Activated CD8-positive, alpha-beta memory T cell treated with anti-CD3 and anti-CD28 coated beads for 24 hours (primary cell): ENCODE results near the gene PSMB3.
"Not testable (repeated sequence)": the region's sequence is repeated elsewhere in the genome, so short reads cannot be mapped to it uniquely, and the experiment has no call there.

Experiments used
- DNase-seq: peaks from one replicate; pipeline ENCODE4 v3.0.0-alpha.2; 2020

The PSMB3 gene

GRCh38 chr17:38716368-38717005 is 36.1 kb upstream of the PSMB3 start:
- no peak for DNase-seq

DNA sequence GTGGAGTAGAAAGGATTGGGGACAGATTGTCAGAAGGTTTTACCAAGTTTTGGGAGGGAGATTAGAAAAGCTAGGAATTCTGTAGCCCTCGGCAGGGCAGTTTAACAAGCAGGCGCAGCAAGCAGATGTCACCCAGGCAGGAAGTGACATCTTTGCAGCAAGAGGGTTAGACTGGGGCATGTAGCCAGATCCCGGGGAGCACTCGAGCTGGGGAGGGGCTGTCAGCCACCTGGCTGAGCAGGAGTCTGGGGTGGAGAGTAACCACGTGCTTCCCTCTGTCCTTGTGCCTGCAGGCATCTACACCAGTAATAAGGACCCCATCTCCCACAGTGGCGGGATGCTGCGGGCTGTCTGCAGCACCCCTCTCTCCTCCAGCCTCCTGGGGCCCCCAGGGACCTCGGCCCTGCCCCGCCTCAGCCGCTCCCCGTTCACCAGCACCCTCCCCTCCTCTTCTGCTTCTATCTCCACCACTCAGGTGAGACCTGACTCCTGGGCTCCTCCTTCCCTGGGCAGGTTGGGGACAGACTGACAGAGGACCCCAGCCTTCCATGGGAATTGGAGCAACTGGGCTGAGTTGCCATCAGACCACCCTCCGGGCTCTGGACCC is 35.3 kb upstream of the PSMB3 start:
- DNase-seq: no peak

GRCh38 chr17:38719289-38719942 is 33.1 kb upstream of the PSMB3 start:
- DNase-seq: no peak

DNA sequence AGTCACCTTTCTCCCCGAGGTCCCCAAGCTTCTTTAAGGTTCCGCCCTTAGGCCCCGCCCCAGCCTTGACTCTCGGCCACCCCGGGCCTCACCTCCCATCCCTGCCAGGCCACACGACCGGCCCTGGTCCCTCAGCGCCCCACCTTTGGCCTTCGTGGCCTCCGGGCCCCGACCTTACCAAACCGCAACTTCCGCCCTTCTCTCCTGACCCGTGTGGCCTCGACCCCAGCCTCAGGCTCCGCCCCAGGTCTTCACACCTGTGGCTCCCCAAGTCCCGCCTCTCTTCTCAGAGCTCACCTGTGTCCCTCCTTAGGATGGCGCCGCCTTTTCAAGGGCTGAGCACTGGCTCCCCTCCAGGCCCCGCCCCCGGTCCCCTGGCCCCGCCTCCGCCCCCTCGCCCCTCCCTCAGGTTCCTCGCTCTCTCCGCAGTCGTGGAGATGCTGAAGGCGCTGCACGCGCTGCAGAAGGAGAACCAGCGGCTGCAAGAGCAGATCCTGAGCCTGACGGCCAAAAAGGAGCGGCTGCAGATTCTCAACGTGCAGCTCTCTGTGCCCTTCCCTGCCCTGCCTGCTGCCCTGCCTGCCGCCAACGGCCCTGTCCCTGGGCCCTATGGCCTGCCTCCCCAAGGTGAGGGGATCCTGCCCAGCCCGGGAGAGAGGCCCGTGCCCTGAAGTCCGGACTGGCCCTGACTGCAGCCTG is 32.4 kb upstream of the PSMB3 start:
- no peak for DNase-seq

DNA sequence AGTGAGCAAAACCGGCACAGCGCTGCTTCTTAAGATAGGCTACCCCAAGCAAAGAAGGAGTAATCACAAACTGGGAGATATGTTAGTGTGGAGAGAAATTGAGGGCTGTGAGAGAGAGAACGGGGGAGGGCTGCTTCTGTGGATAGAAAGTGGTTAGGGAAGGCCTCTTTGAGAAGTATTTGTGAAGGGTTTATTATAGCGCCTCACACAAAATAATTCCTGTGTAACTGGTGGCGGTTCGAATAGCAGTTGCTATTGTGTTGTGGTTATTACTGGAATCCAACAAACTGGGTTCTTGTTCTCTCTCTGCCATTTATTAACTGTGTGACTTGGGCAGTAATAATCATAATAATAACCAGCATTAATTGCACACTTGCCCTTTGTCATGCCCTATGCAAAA is 31.6 kb upstream of the PSMB3 start:
- DNase-seq: no peak

DNA sequence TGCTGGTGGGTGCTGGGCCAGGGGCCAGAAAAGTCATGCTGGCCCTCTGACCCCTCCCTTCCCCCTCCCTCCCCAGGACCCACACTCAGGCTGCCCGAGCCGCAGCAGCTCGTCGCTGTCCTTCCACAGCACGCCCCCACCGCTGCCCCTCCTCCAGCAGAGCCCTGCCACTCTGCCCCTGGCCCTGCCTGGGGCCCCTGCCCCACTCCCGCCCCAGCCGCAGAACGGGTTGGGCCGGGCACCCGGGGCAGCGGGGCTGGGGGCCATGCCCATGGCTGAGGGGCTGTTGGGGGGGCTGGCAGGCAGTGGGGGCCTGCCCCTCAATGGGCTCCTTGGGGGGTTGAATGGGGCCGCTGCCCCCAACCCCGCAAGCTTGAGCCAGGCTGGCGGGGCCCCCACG is 30.7 kb upstream of the PSMB3 start:
- DNase-seq: no peak

- no peak for DNase-seq
These were observed 28.1 kb upstream of the PSMB3 start for GRCh38 chr17:38724337-38724988.

GRCh38 chr17:38725066-38725465 is 27.5 kb upstream of the PSMB3 start:
- no peak for DNase-seq

GRCh38 chr17:38726145-38726544 is 26.4 kb upstream of the PSMB3 start:
- not testable (repeated sequence) for DNase-seq

DNA sequence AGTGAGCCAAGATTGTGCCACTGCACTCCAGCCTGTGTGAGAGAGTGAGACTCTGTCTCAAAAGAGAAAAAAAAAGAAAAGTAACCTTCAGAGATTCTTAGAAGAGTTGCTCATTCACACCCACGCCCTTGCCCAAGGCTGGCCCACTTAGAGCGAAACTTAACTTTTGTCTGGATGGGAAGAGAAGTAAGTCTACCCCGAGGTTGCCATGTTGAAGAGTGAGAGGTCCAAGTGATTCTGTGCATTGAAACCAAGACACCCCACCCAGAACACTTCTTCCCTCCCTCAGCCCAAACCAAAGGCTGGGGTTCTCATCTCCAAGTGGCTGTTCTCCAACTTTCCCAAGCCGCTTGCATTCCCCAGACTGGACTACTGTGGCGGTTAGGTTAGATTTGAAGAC is 24.8 kb upstream of the PSMB3 start:
- DNase-seq: peak; percentile 86

DNA sequence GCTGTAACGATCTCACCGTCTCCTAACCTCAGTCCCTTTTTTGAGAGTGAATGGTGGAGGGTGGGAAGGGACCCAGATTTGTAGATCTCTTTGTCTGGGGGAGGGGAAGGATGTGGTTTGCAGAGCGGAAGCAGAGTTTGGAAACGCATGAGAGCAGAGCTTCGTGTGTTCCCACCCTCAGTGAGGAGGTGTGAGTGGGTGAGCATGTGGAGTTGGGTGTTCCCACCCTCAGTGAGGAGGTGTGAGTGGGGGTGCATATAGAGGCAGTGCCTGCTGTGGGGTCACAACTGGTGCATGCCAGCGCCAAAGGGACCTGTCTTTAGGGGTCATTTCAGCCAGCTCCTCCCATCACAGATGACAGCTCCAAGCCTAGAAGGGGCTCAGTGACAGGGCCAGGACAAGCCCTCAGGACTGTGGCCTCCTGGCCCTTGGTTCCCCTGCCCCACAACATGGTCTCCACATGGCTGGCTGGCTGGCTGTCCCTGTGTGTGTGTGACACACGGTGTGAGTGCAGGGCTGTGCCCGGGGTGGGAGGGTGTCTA is 24.2 kb upstream of the PSMB3 start:
- DNase-seq: peak; percentile 84

DNA sequence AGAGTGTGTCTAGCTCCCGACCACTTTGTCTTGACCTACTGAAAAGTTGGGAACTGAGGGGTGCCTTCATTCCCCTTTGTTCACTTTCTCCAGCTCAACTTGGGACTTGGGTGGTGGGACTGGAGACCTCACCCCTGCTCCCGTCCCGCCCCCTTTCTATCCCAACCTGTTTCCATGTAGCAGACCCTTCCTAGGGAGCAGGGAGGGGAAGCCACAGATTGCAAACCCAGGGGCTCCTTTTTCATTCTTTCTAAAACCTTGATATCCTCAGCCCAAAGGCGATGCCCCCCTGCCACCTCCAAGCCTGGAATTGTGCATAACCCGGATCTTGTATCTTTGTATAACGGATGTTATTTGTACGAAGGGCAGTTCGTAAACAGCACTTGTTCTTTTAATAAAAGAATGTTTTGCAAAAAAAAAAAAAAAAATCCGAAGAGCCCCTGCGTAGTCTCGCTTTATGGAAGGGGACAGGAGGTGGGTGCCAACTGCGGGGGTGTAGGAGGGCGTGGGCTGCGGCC is 23.1 kb upstream of the PSMB3 start:
- DNase-seq: no peak

- DNase-seq: peak; percentile 92
These were observed 22.5 kb upstream of the PSMB3 start, which contains the start of gene CISD3 for GRCh38 chr17:38729886-38730525. Gene CISD3 (plus strand): TSS chr17:38730341. CDS start chr17:38730359, 18 bp downstream.

- peak; percentile 79 for DNase-seq
These were observed 21.8 kb upstream of the PSMB3 start for GRCh38 chr17:38730526-38731379.

DNA sequence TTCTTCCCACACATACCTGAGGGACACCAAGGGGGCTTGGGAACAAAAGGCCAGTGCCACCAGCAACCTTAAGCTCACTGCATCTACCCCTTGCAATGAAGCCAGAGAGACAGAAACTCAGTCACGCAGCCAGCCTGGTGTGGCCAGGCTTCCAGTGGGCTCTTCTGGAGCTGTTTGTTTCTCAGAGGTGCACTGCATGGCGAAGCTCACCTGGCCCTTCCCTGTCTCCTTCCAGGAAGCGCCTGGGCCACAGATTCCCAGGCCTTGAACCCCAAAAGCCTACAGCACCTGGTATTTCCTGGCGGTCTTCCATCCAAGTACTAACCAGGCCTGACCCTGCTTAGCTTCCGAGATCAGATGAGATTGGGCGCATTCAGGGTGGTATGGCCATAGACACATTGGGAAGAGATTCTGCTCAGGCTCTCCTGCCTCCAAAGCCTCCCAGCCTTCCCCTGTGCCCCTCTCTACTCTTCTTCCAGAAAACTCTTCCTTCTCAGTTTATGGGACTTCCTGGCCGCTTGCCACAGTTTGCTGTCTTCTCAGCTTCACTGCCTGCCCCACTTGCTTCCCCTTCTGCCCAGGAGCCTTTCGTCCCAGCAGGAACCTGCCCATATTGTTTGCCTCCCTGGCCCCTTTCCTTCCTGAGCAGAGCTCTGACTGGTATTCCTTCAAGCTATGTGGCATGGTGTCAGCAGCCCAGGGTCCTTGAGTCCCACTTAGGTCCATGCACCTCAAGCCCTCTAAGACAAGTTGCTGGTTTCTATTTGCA is 20.8 kb upstream of the PSMB3 start:
- no peak for DNase-seq

- no peak for DNase-seq
These were observed 19.9 kb upstream of the PSMB3 start for GRCh38 chr17:38732376-38733281.

DNA sequence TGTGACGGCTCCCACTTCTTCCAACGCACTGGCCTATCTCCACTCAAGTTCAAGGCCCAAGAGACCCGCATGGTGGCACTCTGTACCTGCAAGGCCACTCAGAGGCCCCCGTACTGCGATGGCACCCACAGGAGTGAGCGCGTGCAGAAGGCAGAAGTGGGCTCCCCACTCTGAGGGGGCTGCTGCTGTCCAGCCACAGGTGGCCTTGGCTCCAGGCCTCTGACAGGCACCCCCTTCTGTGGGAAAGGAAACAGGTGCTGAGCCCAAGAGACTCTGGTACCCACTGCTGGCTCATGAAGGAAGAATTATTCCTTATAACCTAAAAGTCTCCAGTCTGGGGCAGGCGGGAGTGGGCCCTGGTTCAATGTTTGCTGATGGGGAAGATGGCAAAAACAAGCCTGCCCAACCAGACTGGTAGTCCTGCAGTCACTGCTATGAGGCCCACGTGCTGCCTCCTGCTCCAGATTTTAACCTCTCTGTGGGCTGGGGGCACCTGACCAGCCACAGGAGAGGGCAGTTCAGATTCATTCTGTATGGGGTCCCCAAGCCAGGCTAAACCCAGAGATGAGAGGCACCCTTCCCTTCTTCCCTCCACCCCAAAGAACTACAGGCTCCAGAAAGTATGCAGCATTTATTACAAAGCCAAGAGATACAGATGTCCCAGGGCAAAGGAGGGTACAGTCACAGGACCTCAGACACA is 19.1 kb upstream of the PSMB3 start:
- DNase-seq: no peak
